Measurements from ENCODE around the gene OR6J1. TPM values are rescaled to one million over a fixed set of nuclear protein-coding genes. Genes with fewer than 3 reads are reported as not detected.

The OR6J1 gene
- total and polyA plus RNA-seq, 9 of the 15 experiments (the other 6 are each of a cell fraction or from before 2014, with no cell fraction given), result not detected

GRCh38 chr14:22650960-22651521, 6.9 kb upstream of the OR6J1 start (continued):
- TF ChIP-seq ZNF407 (IDR thresholded peaks at IDR 0.05; ENCODE audit: low read depth), result no peak
- no peak for TF ChIP-seq PBX2 (CRISPR knock-in tag; IDR thresholded peaks at IDR 0.05; ENCODE audit: low read depth)
- no peak for TF ChIP-seq PBX2 (tag; conservative IDR thresholded peaks at IDR 0.05; ENCODE audit: low read depth)
- no peak for TF ChIP-seq ZBTB5 (IDR thresholded peaks at IDR 0.05)
- TF ChIP-seq MXI1 (IDR thresholded peaks at IDR 0.05; ENCODE audit: low read depth, low read length), result no peak
- TF ChIP-seq SMAD4 (CRISPR knock-in tag; conservative IDR thresholded peaks at IDR 0.05), result no peak
- TF ChIP-seq PHB2 (IDR thresholded peaks at IDR 0.05; ENCODE audit: low read depth), result no peak
- no peak for TF ChIP-seq PRPF4 (IDR thresholded peaks at IDR 0.05; ENCODE audit: insufficient read depth, low read depth, low read length, poor library complexity, severe bottlenecking)
- peak; percentile 98 for TF ChIP-seq TBP (optimal IDR thresholded peaks at IDR 0.05; ENCODE audit: low read depth, low read length)
- no peak for TF ChIP-seq ZNF140 (CRISPR knock-in tag; IDR thresholded peaks at IDR 0.05)
- no peak for TF ChIP-seq HDAC3 (IDR thresholded peaks at IDR 0.05; ENCODE audit: borderline replicate concordance, partially characterized antibody)
- TF ChIP-seq POLR2H (tag; IDR thresholded peaks at IDR 0.05; ENCODE audit: low read depth), result peak; percentile 75
